Superior temporal gyrus (tissue), 1 donor: ENCODE measurements around the gene HSBP1L1.
"Not testable (repeated sequence)": the region's sequence is repeated elsewhere in the genome, so short reads cannot be mapped to it uniquely, and the experiment has no call there.

Experiments
- DNase-seq: peaks from one replicate; pipeline ENCODE4 v3.0.0-alpha.2; 2016; ENCODE audit errors: extremely low spot score

HSBP1L1 gene

GRCh38 chr18:79987566-79987965, 23.1 kb downstream of the HSBP1L1 start:
- no peak for DNase-seq

GRCh38 chr18:79988071-79988450, 23.6 kb downstream of the HSBP1L1 start:
- DNase-seq = peak; percentile 49

GRCh38 chr18:79988451-79989194, 24.2 kb downstream of the HSBP1L1 start, which contains the start of gene TXNL4A:
Gene TXNL4A, minus strand, starts transcription at chr18:79988563. Its CDS starts 171 bp downstream, at chr18:79988392.
- DNase-seq = peak; percentile 88

- no peak for DNase-seq
Observed at GRCh38 chr18:79989195-79989497, 24.7 kb downstream of the HSBP1L1 start.

GRCh38 chr18:79991494-79991893, 27.1 kb downstream of the HSBP1L1 start:
- no peak for DNase-seq

GRCh38 chr18:79999701-80000100, 35.3 kb downstream of the HSBP1L1 start:
- DNase-seq = not testable (repeated sequence)

GRCh38 chr18:80000877-80001276, 36.4 kb downstream of the HSBP1L1 start:
- DNase-seq = no peak

GRCh38 chr18:80002468-80002867, 38.0 kb downstream of the HSBP1L1 start:
- no peak for DNase-seq

- no peak for DNase-seq
Observed at GRCh38 chr18:80004600-80005342, 40.3 kb downstream of the HSBP1L1 start.

GRCh38 chr18:80006724-80007123, 42.3 kb downstream of the HSBP1L1 start:
- DNase-seq = no peak

- no peak for DNase-seq
Observed at GRCh38 chr18:80009661-80010550, 45.5 kb downstream of the HSBP1L1 start.

GRCh38 chr18:80010551-80010906, 46.1 kb downstream of the HSBP1L1 start:
- no peak for DNase-seq

- not testable (repeated sequence) for DNase-seq
Observed at GRCh38 chr18:80011496-80012137, 47.2 kb downstream of the HSBP1L1 start.

- no peak for DNase-seq
Observed at GRCh38 chr18:80012714-80013113, 48.3 kb downstream of the HSBP1L1 start.
